ENCODE measurements around the gene MOBP. TPM values are rescaled to one million over a fixed set of nuclear protein-coding genes. Genes with fewer than 3 reads are reported as not detected.
A peak's percentile ranks its signal among the peaks of the same experiment; 100 is the strongest.

The MOBP gene
- total RNA-seq, 1 experiment from 2014 or later: not detected

- TF ChIP-seq, protein P1, sequence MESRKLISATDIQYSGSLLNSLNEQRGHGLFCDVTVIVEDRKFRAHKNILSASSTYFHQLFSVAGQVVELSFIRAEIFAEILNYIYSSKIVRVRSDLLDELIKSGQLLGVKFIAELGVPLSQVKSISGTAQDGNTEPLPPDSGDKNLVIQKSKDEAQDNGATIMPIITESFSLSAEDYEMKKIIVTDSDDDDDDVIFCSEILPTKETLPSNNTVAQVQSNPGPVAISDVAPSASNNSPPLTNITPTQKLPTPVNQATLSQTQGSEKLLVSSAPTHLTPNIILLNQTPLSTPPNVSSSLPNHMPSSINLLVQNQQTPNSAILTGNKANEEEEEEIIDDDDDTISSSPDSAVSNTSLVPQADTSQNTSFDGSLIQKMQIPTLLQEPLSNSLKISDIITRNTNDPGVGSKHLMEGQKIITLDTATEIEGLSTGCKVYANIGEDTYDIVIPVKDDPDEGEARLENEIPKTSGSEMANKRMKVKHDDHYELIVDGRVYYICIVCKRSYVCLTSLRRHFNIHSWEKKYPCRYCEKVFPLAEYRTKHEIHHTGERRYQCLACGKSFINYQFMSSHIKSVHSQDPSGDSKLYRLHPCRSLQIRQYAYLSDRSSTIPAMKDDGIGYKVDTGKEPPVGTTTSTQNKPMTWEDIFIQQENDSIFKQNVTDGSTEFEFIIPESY (IDR thresholded peaks at IDR 0.05; ENCODE audit: extremely low read depth, insufficient replicate concordance, low read length): no peak
- TF ChIP-seq, protein P2, sequence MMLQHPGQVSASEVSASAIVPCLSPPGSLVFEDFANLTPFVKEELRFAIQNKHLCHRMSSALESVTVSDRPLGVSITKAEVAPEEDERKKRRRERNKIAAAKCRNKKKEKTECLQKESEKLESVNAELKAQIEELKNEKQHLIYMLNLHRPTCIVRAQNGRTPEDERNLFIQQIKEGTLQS (IDR thresholded peaks at IDR 0.05): no peak
- TF ChIP-seq POLR2A (IDR thresholded peaks at IDR 0.05; ENCODE audit: borderline replicate concordance, extremely low read depth, insufficient read depth, insufficient read length) (no peak), ZFX (IDR thresholded peaks at IDR 0.05) (no peak), RAD21 (IDR thresholded peaks at IDR 0.05; ENCODE audit: low read depth) (no peak), CBX3 (IDR thresholded peaks at IDR 0.05; ENCODE audit: low read depth) (no peak)
Observed at GRCh38 chr3:39521456-39521855, 54.0 kb downstream of the MOBP start (continued).

- 0 out of 2 replicates have a peak, but pooled peaks cover 12% of the 10 kb centered on the region for H3K27me3 ChIP-seq (ENCODE audit: insufficient read depth, low read length)
- H2AFZ ChIP-seq (ENCODE audit: low read depth, low read length, poor library complexity, severe bottlenecking): no peak overlapping the region
- intact Hi-C loops (cut with micrococcal nuclease): no loop called here
- no peak overlapping the region for H3K27ac ChIP-seq (ENCODE audit: low read depth, low read length)
- H3K9me2 ChIP-seq (ENCODE audit: insufficient read depth): no peaks in the 10 kb centered on the region
- H3K4me2 ChIP-seq (ENCODE audit: low read length): no peak overlapping the region
- CTCF ChIA-PET: no interaction called here
- no peaks in the 10 kb centered on the region for H3K79me2 ChIP-seq (ENCODE audit: insufficient read depth, low read length)
- H3K9ac ChIP-seq (ENCODE audit: low read length): no peak overlapping the region
- no peaks in the 10 kb centered on the region; a peak in 1 of 4 replicates for H3K36me3 ChIP-seq (ENCODE audit: control insufficient read depth in 1 of 2, insufficient read depth in 2 of 2, low read length in 2 of 2)
- no peaks in the 10 kb centered on the region for H3K4me1 ChIP-seq (ENCODE audit: control insufficient read depth in 1 of 2, insufficient read depth in 2 of 2, low read length in 2 of 2)
- POLR2A ChIA-PET: no interaction called here
- no TSS peak for BruUV-seq (replicated peaks)
- RAD21 ChIA-PET (ENCODE audit: low non-redundant PET in 1 of 2, low total read pairs in 2 of 2, uncharacterized antibody in 2 of 2, unreplicated experiment in 2 of 2): no interaction called here
- ATAC-seq (no peak), DNase-seq (ENCODE audit: low read depth, low spot score) (peak; percentile 3)
- TF ChIP-seq CBX3 (IDR thresholded peaks at IDR 0.05; ENCODE audit: low read depth): peak; percentile 75; the same call in 1 of the 2 replicates
- no peak for TF ChIP-seq YY1 (IDR thresholded peaks at IDR 0.05; ENCODE audit: extremely low read depth, insufficient replicate concordance, low read depth, low read length)
- TF ChIP-seq POLR2AphosphoS5 (IDR thresholded peaks at IDR 0.05; ENCODE audit: low read depth, low read length): no peak
- TF ChIP-seq, protein P1 (IDR thresholded peaks at IDR 0.05; ENCODE audit: extremely low read depth, insufficient replicate concordance, low read length): no peak
- peaks cover 0 to 13% of the 10 kb centered on the region in 2 experiments; a peak in 2 of 4 replicates for H3K9me3 ChIP-seq (ENCODE audit: control insufficient read depth in 1 of 2, insufficient read depth in 1 of 2, low read depth in 1 of 2, low read length in 2 of 2)
- H4K20me1 ChIP-seq (ENCODE audit: insufficient read depth): no peaks in the 10 kb centered on the region
- H3K4me3 ChIP-seq (replicated peaks in 1 of 2; ENCODE audit: low read depth in 1 of 2, low read length in 2 of 2): no peak overlapping the region
Observed at GRCh38 chr3:39524107-39524506, 56.6 kb downstream of the MOBP start.
